Heart right ventricle (tissue), 16 donors: ENCODE results near the gene LILRB2. TPM values are rescaled to one million over a fixed set of nuclear protein-coding genes. Genes with fewer than 3 reads are reported as not detected.
"Not testable (repeated sequence)": the region's sequence is repeated elsewhere in the genome, so short reads cannot be mapped to it uniquely, and the experiment has no call there.

Experiments
- ATAC-seq, 8 donors: fragments of 200-7000 bp; cut with Tn5 transposase; one replicate each; pipeline ENCODE4 v1.9.1; 2020; ENCODE audit warnings: mild to moderate bottlenecking in 8 of 8, moderate library complexity in 8 of 8, moderate number of reproducible peaks in 1 of 8
- DNase-seq, 2 donors: peaks; one replicate each; pipeline ENCODE4 v3.0.0-alpha.2; 2020
- H3K27ac ChIP-seq, 10 donors: fragments of 200-600 bp; sonication (generic) in 2 of 10; one replicate each; pipeline versions ENCODE4 v1.5.0 to v1.8.0; 2020 to 2022; ENCODE audit warnings: mild to moderate bottlenecking in 3 of 10
- H3K27me3 ChIP-seq, 7 donors: fragments of 200-600 bp; one replicate each; pipeline ENCODE4 v1.8.0; 2021 to 2022; ENCODE audit warnings: mild to moderate bottlenecking in 2 of 7
- H3K36me3 ChIP-seq, 9 donors: fragments of 200-600 bp; sonication (generic) in 1 of 9; one replicate each; pipeline versions ENCODE4 v1.5.0 to v1.8.0; 2020 to 2022; ENCODE audit warnings: mild to moderate bottlenecking in 2 of 9
- H3K4me1 ChIP-seq, 9 donors: fragments of 200-600 bp; sonication (generic) in 1 of 9; one replicate each; pipeline versions ENCODE4 v1.5.0 to v1.8.0; 2020 to 2022; ENCODE audit warnings: mild to moderate bottlenecking in 4 of 9
- H3K4me3 ChIP-seq, 10 donors: fragments of 200-600 bp; sonication (generic) in 2 of 10; one replicate each; pipeline versions ENCODE4 v1.5.0 to v1.8.0; 2020 to 2022; ENCODE audit warnings: mild to moderate bottlenecking in 7 of 10, moderate library complexity in 2 of 10
- H3K9me3 ChIP-seq, 11 donors: fragments of 200-600 bp in 10 of 11; sonication (generic) in 2 of 11; one replicate each; pipeline versions ENCODE4 v1.5.0 to v1.8.0; 2013 to 2022; ENCODE audit warnings: mild to moderate bottlenecking in 2 of 11, control low read depth in 1 of 11, moderate library complexity in 1 of 11
- WGBS, 2 donors: extraction: QIAGEN DNeasy Blood & Tissue Kit; methylation state at CpG; one replicate each; pipeline ENCODE4 v1.1.7; 2013; ENCODE audit warnings: inconsistent platforms in 1 of 2; 5-methylcytosine and 5-hydroxymethylcytosine counted together
- intact Hi-C, 10 donors: fragments of 100-400 bp; cut with DNase I; formaldehyde crosslinking; loops; one replicate each; pipeline versions ENCODE4 v1.11.1 to v1.14.2; 2022
- polyA plus RNA-seq, 2 donors: library from polyadenylated mRNA; stranded (reverse); fragments of 200-250 nt; gene quantifications; one replicate each; pipeline ENCODE4 v1.2.3, GENCODE V29; 2013
- total RNA-seq, 10 donors: library from RNA; stranded (reverse); fragmentation: NEBNext Ultra II Directional in 3 of 10; extraction: Animal tissue kit (Norgen Biotek cat#: 25700) in 3 of 10; gene quantifications; one replicate each; pipeline versions ENCODE4 v1.2.1 to v1.2.4, GENCODE V29; 2021 to 2023
- TF ChIP-seq, protein P1 (sequence below), 9 donors: fragments of 200-600 bp; sonication (generic) in 2 of 9; IDR thresholded peaks; one replicate each; pipeline versions ENCODE4 v1.5.0 to v1.8.0; 2021 to 2022; ENCODE audit warnings: antibody characterized with exemption in 9 of 9, mild to moderate bottlenecking in 5 of 9, moderate library complexity in 1 of 9
- donor health status: Arrhythmogenic right ventricular cardiomyopathy.
- donor health status: ischemic (EF 13 %, LVEDD 7.1; RV severe dilation, severe dysfunction).
- donor health status: healthy with polysubstance abuse.
- donor health status: DM: no; HTN: yes; CAD: no.
- donor health status: DM: no; HTN: no; CAD: no.
- donor health status: ischemic (EF 25% LVEDD 6.9; RV normal size, moderate dysfunction).
- donor health status: ischemic (EF 25% LVEDD 5.7; RV mildly dilated, moderate dysfunction).
- donor health status: healthy.
- donor health status: DM: yes; HTN: yes; CAD: no.
- donor health status: Ischemic cardiomyopathy.
- donor health status: ischemic (EF 35%, LVEDD 5.7; RV mildly dilated, moderate dysfunction).
- donor health status: nonischemic (EF 11% LVEDD 7.7; RV severe dilation, severe dysfunction).
- donor health status: DM: yes; HTN: yes; CAD: no.
- donor health status: PGD.
- donor health status: ischemic (EF 29% LVEDD 5.4; RV normal size, mild dysfunction).
- donor health status: nonischemic (EF 23%, LVEDD 6.1; RV moderate dilation, normal function).

Gene LILRB2
- total and polyA plus RNA-seq, 12 donors = 1.1 to 20.1 (median 2.4) TPM

DNA sequence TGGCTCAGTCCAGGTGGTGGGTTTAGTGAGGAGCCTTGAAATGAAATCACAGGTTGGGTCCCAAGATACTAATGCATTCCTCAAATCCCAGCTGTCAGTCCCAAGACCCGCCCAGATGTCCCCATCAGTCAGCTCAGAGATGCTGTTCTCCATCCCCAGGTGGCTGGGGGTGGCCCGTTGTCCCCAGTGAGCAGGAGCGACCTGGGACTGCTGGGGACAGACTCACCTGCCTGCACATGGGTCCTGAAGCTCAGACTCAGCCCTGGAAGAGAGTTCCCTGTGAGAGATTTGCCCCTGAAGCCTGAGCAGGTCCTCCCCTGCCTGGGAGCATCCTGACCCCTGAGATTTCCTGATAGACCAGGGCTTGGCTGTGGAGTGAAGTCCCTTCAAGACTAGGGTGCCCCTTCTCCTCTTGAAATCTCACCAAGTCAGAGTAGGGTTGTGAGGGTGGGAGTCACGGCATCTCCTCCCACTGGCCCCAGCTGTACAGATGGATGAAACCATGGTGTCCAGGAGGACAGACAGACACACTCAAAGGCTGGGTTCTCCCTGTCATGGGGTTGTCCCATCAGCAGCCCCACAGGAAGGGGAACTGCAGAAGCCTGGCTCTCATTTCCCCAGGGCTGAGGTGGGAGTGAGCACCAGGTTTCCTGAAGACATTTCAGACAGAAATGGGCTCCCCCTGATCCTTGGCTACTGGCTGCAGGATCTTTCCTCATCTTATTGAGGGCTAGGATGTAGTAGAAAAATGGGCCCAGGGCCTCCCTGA is 17.6 kb upstream of the LILRB2 start:
- Histone ChIP-seq H3K27me3 (peaks cover 0 to 34% (median 13%) of the 10 kb centered on the region in 7 donors), H3K4me3 (no peak overlapping the region), H3K9me3 (peaks cover 0 to 2% (median 0%) of the 10 kb centered on the region in 11 donors), H3K36me3 (no peaks in the 10 kb centered on the region), H3K27ac (no peak overlapping the region), H3K4me1 (peaks cover 0 to 23% (median 0%) of the 10 kb centered on the region in 9 donors)
- TF ChIP-seq, protein P1, sequence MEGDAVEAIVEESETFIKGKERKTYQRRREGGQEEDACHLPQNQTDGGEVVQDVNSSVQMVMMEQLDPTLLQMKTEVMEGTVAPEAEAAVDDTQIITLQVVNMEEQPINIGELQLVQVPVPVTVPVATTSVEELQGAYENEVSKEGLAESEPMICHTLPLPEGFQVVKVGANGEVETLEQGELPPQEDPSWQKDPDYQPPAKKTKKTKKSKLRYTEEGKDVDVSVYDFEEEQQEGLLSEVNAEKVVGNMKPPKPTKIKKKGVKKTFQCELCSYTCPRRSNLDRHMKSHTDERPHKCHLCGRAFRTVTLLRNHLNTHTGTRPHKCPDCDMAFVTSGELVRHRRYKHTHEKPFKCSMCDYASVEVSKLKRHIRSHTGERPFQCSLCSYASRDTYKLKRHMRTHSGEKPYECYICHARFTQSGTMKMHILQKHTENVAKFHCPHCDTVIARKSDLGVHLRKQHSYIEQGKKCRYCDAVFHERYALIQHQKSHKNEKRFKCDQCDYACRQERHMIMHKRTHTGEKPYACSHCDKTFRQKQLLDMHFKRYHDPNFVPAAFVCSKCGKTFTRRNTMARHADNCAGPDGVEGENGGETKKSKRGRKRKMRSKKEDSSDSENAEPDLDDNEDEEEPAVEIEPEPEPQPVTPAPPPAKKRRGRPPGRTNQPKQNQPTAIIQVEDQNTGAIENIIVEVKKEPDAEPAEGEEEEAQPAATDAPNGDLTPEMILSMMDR (IDR thresholded peaks at IDR 0.05) = no peak
- intact Hi-C loops = no loop called here
- peak in 1 of 8 donors; percentile 13 for ATAC-seq
- 59 to 65% methylated on average over 4 of the region's 4 CpGs for WGBS, 2 donors
- no peak for DNase-seq

DNA sequence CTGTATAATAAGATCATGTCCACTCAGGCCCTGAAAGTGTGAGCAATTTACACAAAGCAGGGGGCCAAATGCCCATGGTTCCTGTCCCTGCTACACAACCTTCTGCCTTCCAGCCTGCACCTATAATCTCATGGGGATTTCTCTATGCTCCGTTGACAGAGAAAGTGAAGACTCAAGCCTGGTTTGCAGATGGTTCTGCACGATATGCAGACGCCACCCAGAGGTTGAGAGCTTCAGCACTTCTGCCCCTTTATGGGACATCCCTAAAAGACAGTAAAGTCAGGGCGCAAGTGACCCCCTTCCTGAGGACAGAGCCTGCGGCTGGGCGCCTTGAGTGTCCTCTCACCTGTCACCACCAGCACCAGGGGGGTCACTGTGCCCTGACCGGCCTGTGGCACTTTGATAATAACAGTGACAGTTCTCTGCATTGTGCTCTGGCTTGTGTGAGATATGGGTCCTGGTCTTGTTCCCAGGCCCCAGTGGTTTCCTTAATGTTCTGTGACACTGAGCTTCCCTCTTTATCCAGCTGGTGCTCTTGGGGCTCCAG is 16.9 kb upstream of the LILRB2 start:
- TF ChIP-seq, protein P1 (IDR thresholded peaks at IDR 0.05) = peak in 1 of 9 donors; percentile 16
- Histone ChIP-seq H3K4me3 (no peak overlapping the region), H3K9me3 (peaks cover 0 to 2% (median 0%) of the 10 kb centered on the region in 11 donors), H3K4me1 (peaks cover 0 to 18% (median 0%) of the 10 kb centered on the region in 9 donors), H3K27me3 (peaks cover 0 to 36% (median 16%) of the 10 kb centered on the region in 7 donors), H3K36me3 (no peaks in the 10 kb centered on the region), H3K27ac (no peak overlapping the region)
- no peak for DNase-seq
- ATAC-seq = no peak
- 36 to 43% methylated on average over 7 of the region's 7 CpGs for WGBS, 2 donors
- intact Hi-C loops = no loop called here

DNA sequence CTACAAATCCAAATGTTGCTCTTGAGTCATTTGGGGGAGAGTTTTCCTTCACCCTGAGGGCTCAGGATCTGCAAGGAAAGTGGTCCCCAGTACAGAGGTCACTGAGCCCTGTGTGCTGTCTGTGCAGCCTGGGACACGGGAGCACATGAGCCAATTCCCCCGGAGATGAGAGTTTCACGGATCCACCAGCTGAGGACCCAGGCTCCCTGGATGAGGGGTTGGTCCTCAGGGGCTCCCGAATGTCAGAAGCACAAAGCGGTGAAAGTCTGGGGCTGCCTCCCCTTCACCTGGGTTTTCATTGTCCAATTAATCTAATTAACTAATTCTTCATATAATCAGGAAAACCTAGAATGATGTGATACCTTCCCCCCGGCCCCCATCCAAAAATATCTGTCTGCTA is 13.6 kb upstream of the LILRB2 start:
- Histone ChIP-seq H3K4me1 (peaks cover 0 to 7% (median 0%) of the 10 kb centered on the region in 9 donors), H3K36me3 (no peaks in the 10 kb centered on the region), H3K9me3 (peaks cover 0 to 2% (median 0%) of the 10 kb centered on the region in 11 donors), H3K4me3 (no peak overlapping the region), H3K27ac (no peak overlapping the region), H3K27me3 (peaks cover 0 to 41% (median 16%) of the 10 kb centered on the region in 7 donors)
- 90 to 92% methylated on average over 6 of the region's 6 CpGs for WGBS, 2 donors
- intact Hi-C loops = loop anchor here in 1 of 10 donors (5.0 kb wide), 1 partner anchor 283 kb away; no protein-coding TSS in a partner anchor
- ATAC-seq (no peak), DNase-seq (no peak)
- TF ChIP-seq, protein P1 (IDR thresholded peaks at IDR 0.05) = no peak

DNA sequence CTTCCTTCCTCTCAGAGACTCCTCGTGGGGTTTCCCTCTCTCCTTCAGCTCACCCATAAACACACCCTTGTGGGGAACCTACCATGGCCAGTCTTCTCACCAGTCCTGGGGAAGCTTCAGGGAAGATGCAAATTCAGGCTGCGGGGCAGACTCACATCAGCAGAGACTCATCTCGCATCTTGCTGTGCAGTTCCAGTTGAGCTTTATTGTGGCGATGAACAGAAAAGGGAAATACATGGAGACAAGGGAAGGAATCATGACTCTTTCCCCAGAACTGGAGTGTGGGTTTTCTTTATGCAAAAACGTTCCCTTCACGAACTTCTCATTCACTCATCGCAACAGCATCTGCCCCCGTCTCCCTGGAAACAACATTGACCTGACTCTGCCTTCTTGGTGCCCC is 8.2 kb upstream of the LILRB2 start:
- peaks cover 0 to 14% (median 10%) of the 10 kb centered on the region in 7 donors for H3K27me3 ChIP-seq
- intact Hi-C loops, H3K9me3 ChIP-seq, ATAC-seq, H3K27ac ChIP-seq, H3K36me3 ChIP-seq, H3K4me3 ChIP-seq, H3K4me1 ChIP-seq, DNase-seq: not testable (repeated sequence)
- WGBS, 2 donors = 53 to 62% methylated on average over 8 of the region's 8 CpGs
